ENCODE results near the gene UBE4A.

UBE4A gene

GRCh38 chr11:118313242-118313641 is 46.2 kb upstream of the UBE4A start:
- no peak for TF ChIP-seq FOXM1 (IDR thresholded peaks at IDR 0.05; ENCODE audit: borderline replicate concordance, low read depth)
- no peak for TF ChIP-seq RAD21 (IDR thresholded peaks at IDR 0.05; ENCODE audit: low read depth)

GRCh38 chr11:118314988-118315411 is 44.4 kb upstream of the UBE4A start:
- no peak for TF ChIP-seq FOXM1 (IDR thresholded peaks at IDR 0.05; ENCODE audit: borderline replicate concordance, low read depth)
- TF ChIP-seq MAX (IDR thresholded peaks at IDR 0.05): no peak
- no peak for TF ChIP-seq YY1 (IDR thresholded peaks at IDR 0.05; ENCODE audit: low read depth)
- no peak for TF ChIP-seq TEAD4 (IDR thresholded peaks at IDR 0.05)
- TF ChIP-seq EP300 (IDR thresholded peaks at IDR 0.05; ENCODE audit: borderline replicate concordance): no peak
- no peak for TF ChIP-seq USF1 (IDR thresholded peaks at IDR 0.05)
- no peak for TF ChIP-seq CEBPB (IDR thresholded peaks at IDR 0.05)
- TF ChIP-seq ZBTB7A (IDR thresholded peaks at IDR 0.05; ENCODE audit: low read depth): no peak
- TF ChIP-seq RAD21 (IDR thresholded peaks at IDR 0.05; ENCODE audit: low read depth): no peak

GRCh38 chr11:118318124-118318523 is 41.3 kb upstream of the UBE4A start:
- TF ChIP-seq EP300 (IDR thresholded peaks at IDR 0.05; ENCODE audit: borderline replicate concordance) (no peak), CREB1 (IDR thresholded peaks at IDR 0.05; ENCODE audit: low read depth) (no peak), REST (IDR thresholded peaks at IDR 0.05; ENCODE audit: low read depth) (no peak), EGR1 (IDR thresholded peaks at IDR 0.05) (no peak)

GRCh38 chr11:118318581-118319336 is 40.6 kb upstream of the UBE4A start:
- TF ChIP-seq USF1 (IDR thresholded peaks at IDR 0.05) (no peak), CEBPB (IDR thresholded peaks at IDR 0.05) (no peak), TEAD4 (IDR thresholded peaks at IDR 0.05) (no peak), REST (IDR thresholded peaks at IDR 0.05; ENCODE audit: low read depth) (no peak), CREB1 (IDR thresholded peaks at IDR 0.05; ENCODE audit: low read depth) (no peak), TCF12 (IDR thresholded peaks at IDR 0.05; ENCODE audit: low read depth) (no peak), RAD21 (IDR thresholded peaks at IDR 0.05; ENCODE audit: low read depth) (no peak), NFIC (IDR thresholded peaks at IDR 0.05) (no peak), ZBTB7A (IDR thresholded peaks at IDR 0.05; ENCODE audit: low read depth) (no peak), MAX (IDR thresholded peaks at IDR 0.05) (no peak), TAF1 (IDR thresholded peaks at IDR 0.05; ENCODE audit: low read depth) (no peak), FOXM1 (IDR thresholded peaks at IDR 0.05; ENCODE audit: borderline replicate concordance, low read depth) (no peak), EGR1 (IDR thresholded peaks at IDR 0.05) (no peak), EP300 (IDR thresholded peaks at IDR 0.05; ENCODE audit: borderline replicate concordance) (no peak), YY1 (IDR thresholded peaks at IDR 0.05; ENCODE audit: low read depth) (no peak)

GRCh38 chr11:118319337-118319707 is 40.1 kb upstream of the UBE4A start:
- TF ChIP-seq USF1 (IDR thresholded peaks at IDR 0.05): no peak
- TF ChIP-seq MAX (IDR thresholded peaks at IDR 0.05): no peak

- TF ChIP-seq CREB1 (IDR thresholded peaks at IDR 0.05; ENCODE audit: low read depth) (no peak), TCF12 (IDR thresholded peaks at IDR 0.05; ENCODE audit: low read depth) (no peak), ZBTB7A (IDR thresholded peaks at IDR 0.05; ENCODE audit: low read depth) (no peak), RAD21 (IDR thresholded peaks at IDR 0.05; ENCODE audit: low read depth) (no peak)
Measured at GRCh38 chr11:118320515-118320914, 38.9 kb upstream of the UBE4A start.

Measured in Ishikawa (cell line).